NB4 (cell line): ENCODE measurements around the gene HDAC9.

Source experiments
- DNase-seq: peaks from one replicate; pipeline ENCODE4 v3.0.0; 2010; ENCODE audit warnings: low read depth
- H3K4me3 ChIP-seq: one replicate; pipeline ENCODE4 v1.5.1; 2011; ENCODE audit warnings: mild to moderate bottlenecking, low read depth, low read length, moderate library complexity
- CTCF ChIP-seq: IDR thresholded peaks from one replicate; pipeline ENCODE4 v1.5.1; 2012; ENCODE audit warnings: low read depth, low read length
- MYC ChIP-seq: IDR thresholded peaks from 2 replicates; pipeline ENCODE4 v1.6.1; 2011; ENCODE audit warnings: low read depth, low read length
- POLR2A ChIP-seq: IDR thresholded peaks from 2 replicates; pipeline ENCODE4 v1.6.1; 2011; ENCODE audit warnings: mild to moderate bottlenecking; ENCODE audit not compliant: insufficient read length; ENCODE audit errors: extremely low read depth
- TF ChIP-seq, protein P1 (sequence below): IDR thresholded peaks from 2 replicates; pipeline ENCODE4 v1.6.1; 2011; ENCODE audit warnings: low read depth, low read length

Gene HDAC9

GRCh38 chr7:18656362-18656761, 160.8 kb downstream of the HDAC9 start:
- no peak for DNase-seq
- no peak for TF ChIP-seq POLR2A
- TF ChIP-seq, protein P1, sequence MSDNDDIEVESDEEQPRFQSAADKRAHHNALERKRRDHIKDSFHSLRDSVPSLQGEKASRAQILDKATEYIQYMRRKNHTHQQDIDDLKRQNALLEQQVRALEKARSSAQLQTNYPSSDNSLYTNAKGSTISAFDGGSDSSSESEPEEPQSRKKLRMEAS, result no peak
- no peak for TF ChIP-seq CTCF
- TF ChIP-seq MYC, result no peak
- no peak overlapping the region for H3K4me3 ChIP-seq

- no peak overlapping the region for H3K4me3 ChIP-seq
- no peak for DNase-seq
- TF ChIP-seq POLR2A (no peak), MYC (no peak), CTCF (no peak)
- TF ChIP-seq, protein P1, result no peak
Measured at GRCh38 chr7:18659746-18660145, 164.2 kb downstream of the HDAC9 start.

DNA sequence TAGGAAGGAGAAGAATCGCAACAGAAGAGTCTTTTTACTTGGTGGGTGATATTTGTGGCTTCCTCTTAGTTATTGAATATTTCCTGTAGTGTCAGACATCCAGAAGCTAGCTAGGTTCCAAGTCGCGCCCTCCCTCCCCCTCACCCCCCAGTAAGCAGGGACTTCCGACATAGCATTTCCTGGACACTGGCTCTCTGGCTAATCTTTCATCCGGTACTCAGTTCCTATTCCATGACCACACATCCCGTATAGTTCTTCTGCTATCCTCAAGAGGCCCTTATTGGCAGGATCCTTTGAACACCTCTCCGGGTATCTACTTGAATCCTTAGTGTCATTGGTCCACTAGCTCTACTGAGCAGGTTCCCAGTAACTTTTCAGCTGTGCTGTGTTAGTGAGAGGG, 167.8 kb downstream of the HDAC9 start:
- no peak for DNase-seq
- H3K4me3 ChIP-seq, result no peak overlapping the region
- TF ChIP-seq CTCF (no peak), POLR2A (no peak)

- peak; percentile 90 for DNase-seq
- H3K4me3 ChIP-seq, result no peak overlapping the region
- TF ChIP-seq CTCF, result peak; percentile 99
- TF ChIP-seq MYC, result no peak
Measured at GRCh38 chr7:18666107-18666728, 170.7 kb downstream of the HDAC9 start.

GRCh38 chr7:18667466-18667865, 171.9 kb downstream of the HDAC9 start:
- TF ChIP-seq CTCF (no peak), POLR2A (no peak), MYC (no peak)
- TF ChIP-seq, protein P1, result no peak
- H3K4me3 ChIP-seq, result no peak overlapping the region
- peak; percentile 15 for DNase-seq

DNA sequence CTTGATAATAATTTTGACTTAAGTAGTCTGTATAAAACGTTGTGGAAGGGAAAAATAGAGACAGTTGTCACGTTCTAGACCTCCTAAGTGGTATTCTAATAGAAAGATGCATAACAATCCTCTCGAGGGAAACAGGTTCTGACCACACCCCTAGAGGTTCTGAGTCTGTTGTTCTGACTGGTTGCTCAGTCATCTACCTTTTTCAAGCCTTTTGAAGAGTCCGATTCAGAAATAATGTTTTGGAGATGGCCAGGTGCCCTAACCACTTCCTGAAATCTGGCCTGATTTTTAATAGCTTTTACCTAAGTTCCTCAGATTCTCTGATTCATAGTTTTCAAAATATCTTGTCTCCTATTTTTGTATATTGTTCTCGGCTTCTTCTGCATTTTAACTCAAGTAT, 175.6 kb downstream of the HDAC9 start:
- TF ChIP-seq MYC, result no peak

GRCh38 chr7:18675579-18675978, 180.0 kb downstream of the HDAC9 start:
- no peak for TF ChIP-seq POLR2A
- TF ChIP-seq, protein P1, result no peak
- no peak overlapping the region for H3K4me3 ChIP-seq
- no peak for DNase-seq

More for the DNA sequence above, 175.6 kb downstream of the HDAC9 start:
- no peak for DNase-seq
- H3K4me3 ChIP-seq, result no peak overlapping the region
